ENCODE results near the gene CD40.
"Not testable (repeated sequence)": the region's sequence is repeated elsewhere in the genome, so short reads cannot be mapped to it uniquely, and the experiment has no call there.

The CD40 gene

DNA sequence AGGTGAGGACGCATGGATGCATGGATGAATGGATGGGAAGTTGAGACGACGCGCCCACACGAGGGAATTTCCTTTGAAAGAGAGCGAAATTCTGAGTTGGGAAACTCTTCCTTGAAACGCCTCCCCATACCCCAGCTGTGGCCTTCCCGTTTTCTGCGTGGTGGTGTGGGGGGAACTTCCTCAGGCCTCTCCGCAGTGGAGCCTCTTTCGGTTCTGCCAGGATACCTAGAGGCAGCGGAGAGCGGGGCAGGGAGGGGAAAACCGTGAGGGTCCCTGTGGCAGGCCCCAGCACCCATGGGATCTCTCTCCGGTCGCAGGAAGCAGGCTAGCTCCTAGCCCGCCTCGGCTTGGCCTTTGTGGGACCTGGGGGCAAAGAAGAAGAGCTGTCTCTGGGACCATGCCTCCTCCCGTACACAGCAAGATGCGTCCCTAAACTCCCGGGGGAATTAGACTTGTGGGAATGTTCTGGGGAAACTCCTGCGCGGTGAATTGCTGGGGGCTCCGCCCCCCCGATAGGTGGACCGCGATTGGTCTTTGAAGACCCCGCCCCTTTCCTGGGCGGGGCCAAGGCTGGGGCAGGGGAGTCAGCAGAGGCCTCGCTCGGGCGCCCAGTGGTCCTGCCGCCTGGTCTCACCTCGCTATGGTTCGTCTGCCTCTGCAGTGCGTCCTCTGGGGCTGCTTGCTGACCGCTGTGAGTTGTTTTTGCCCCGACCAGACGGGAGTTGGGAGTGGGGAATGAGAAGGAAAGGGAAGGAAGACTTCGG lies at the start of gene CD40:
TSS of gene CD40 (plus strand) at position 611 of the 764 bp plus-strand sequence. CDS start at position 641, 30 bp downstream.
- DNase-seq (ENCODE audit: low read depth, low spot score) = peak; percentile 91

DNA sequence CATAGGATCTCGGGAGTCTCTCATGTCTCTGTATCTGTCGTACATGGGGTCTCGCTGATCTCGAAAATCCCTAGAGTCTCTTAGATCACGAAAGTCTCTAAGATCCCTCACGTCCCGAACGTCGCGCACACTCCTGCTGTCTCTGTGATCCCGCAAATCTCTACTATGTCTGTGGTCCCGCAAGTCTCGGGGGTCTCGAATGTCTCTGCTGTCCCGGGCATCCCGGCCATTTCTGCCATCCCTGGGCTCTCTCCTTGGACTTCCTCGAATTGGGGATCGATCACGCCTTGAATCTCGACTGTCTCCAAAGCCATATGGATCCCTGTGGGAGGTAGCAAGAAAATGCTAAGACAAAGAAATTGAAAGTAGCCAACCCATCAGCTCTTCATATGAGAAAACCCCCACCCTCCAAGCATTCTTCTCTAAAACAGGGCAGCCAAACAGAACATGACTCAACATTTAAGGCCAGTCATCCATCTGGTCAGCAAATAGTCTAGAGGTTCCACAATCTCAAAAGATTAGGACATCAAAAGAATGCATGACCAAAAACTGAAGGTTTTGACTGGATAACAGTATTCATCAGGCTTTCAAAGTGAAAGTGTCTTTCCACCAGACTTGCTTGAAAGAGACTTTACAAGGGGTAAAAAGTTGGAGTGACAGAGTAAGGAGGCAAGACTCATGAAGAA lies 47.8 kb upstream of the CD40 start:
- no peak for DNase-seq (ENCODE audit: low read depth, low spot score)

DNA sequence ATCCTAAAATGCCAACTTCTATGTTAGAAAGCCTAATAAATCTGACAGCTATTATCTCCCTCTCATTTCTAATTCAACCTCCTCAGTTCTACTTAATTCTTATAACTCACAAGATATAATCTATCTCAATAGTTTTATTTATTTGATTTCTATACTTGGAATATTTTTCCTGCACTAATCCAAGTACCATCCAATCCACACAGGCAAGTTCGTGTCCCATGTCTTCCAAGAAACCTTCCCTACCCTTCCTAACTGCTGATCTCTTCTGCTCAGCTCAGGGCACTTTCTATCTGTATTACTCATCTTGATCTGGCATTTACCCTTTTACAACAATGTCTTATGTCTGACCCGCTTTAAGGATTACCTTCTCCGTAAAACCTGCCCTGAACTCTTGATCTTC lies 46.5 kb upstream of the CD40 start:
- no peak for DNase-seq (ENCODE audit: low read depth, low spot score)

DNA sequence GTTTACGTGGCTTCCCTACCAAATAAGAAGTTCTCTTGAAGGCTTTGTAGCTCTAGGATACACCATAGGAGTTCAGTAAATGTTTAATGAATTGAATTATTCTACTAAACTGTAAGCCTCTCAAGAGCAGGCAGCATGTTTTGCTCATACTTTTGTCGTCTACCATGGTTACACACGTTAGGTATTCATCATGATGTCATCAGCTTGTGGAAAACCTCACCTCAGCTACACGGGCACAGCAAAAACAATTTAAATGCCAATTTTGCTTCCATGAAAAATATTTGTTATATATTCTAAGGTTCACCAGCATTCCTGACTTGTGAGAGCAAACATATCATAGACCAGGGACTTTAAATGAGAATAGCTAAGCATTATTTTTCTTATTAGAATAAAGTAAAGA lies 45.1 kb upstream of the CD40 start:
- no peak for DNase-seq (ENCODE audit: low read depth, low spot score)

DNA sequence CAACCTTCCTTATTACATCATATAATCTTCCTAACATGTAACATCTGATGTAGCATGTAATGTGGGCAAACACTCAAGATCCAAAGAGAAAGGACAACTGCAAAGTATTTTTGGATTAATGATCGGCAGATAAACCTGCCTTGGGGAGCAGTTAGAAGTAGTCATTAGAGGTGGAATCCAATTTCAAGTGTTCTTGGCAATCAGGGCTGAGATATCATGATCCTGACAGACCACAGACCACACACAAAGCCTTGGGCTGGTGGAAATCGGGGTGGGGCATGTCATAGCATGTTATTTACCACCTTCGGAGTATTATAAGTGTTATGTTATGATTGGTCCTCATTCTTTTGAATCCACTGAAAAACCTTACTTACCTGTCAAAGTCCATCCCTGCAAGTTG lies 44.7 kb upstream of the CD40 start:
- DNase-seq (ENCODE audit: low read depth, low spot score) = no peak

DNA sequence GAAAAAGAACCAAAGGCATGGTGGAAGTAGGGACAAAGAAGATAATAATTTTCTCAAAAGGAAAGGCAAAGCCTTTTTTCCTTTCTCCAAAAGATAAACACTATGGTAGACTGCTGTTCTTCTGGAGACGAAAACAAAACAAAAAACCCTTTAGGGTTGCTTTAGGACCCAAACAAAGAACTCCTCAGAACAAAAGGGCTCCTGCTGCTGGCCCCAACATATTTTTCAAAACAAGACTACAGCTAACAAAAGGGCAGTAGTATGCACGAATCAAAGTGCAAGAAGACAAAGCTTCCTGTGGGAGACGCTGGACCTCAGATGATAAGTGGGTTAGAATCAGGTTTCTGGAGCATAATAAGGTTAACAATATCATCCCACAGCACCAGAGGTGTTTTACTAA lies 44.1 kb upstream of the CD40 start:
- DNase-seq (ENCODE audit: low read depth, low spot score) = no peak

DNA sequence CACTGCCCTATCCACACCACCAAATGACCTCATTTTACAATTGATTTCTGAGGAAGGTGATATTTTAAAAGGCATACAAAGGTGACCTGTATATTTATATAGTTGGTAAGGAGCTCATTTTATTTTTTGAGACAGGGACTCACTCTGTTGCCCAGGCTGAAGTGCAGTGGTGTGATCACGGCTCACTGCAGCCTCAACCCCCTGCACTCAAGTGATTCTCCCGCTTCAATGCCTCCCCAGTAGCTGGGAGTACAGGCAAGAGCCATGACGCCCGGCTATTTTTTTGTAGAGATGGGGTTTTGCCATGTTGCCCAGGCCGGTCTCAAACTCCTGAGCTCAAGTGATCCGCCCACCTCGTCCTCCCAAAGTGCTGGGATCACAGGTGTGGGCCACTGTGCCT lies 41.3 kb upstream of the CD40 start:
- no peak for DNase-seq (ENCODE audit: low read depth, low spot score)

DNA sequence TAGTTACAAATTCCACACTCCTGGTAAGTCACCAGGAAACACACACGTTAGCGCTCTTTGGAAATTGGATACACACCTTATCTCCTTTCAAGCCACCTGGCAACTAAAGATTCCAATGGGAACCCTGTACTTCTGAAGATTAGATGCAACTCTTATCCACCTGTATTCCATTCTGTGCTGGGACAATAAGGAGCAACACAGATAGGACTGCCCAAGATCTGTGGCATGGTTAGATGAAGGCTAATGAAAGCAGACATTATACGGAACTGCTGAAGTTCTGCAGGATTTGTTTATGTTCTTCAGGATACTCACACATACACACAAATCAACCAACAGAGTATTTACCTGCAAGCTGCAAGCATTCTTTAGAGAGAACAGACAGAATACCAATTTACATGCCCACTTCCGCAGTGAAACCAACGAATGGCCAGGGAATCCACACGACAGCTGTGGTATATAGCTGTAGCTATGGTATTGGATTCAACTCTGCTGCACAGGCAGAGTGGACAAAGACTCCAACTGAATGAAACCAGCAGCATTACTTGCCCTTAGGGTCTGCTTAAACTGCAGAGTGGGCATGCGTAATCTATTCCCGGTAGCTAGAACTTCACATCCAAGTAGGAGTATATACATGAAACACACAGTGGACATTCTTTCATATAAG lies 40.3 kb upstream of the CD40 start:
- DNase-seq (ENCODE audit: low read depth, low spot score) = no peak

DNA sequence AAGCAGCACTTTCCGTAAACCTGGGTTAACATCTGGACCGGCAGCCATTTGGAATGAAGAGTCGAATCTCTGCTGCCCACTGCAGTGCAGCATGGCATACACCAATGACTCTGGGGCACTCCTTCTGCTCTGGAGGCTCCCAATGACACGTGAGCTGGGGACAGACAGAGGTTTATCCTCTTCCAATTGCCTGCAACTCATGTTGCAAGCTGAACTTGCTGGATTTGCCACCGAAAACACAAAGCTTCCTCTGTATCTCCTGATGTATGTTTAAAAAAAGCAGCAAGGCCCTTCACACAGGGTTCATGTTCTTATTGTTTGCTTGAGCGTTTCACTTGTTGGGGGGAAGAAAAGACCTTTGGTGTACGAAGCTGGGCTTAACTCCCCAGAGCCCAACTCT lies 39.2 kb upstream of the CD40 start:
- DNase-seq (ENCODE audit: low read depth, low spot score) = no peak

DNA sequence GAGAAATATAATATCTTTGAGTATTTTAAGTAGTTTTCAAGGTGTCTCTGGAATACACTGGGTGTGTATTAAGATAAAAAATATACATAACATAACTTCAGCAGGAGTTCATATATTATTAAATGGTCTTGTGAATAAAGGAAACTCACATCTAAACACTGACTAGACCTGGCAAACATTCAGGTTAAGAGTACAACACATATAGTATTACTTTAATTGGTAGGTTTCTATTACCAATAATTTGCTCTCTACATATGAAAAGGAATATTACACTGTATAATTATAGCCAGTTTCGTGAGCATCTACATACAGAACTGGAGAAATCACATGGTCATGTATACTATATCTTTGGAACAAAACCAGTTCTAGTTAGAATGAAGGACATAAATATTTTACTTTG lies 37.0 kb upstream of the CD40 start:
- DNase-seq (ENCODE audit: low read depth, low spot score) = no peak

DNA sequence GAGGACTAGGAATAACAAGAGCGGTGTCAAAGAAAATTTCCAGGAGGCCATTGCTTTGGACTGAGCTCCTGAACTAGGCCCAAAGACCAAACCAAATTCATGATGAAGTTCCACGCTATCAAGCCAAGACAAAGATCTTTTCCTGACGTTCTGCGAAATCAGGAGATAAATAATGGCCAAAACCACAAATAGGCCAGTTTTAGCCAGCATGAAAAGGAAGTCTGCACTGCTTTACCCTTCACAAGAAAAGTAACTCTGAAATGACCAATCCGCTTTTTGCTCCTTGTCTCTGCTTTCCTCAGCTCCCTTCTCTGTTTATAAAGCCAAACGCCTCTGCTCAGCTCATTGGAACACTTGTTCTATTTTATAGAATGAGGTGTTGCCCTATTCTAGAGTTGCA lies 35.0 kb upstream of the CD40 start:
- DNase-seq (ENCODE audit: low read depth, low spot score) = no peak

DNA sequence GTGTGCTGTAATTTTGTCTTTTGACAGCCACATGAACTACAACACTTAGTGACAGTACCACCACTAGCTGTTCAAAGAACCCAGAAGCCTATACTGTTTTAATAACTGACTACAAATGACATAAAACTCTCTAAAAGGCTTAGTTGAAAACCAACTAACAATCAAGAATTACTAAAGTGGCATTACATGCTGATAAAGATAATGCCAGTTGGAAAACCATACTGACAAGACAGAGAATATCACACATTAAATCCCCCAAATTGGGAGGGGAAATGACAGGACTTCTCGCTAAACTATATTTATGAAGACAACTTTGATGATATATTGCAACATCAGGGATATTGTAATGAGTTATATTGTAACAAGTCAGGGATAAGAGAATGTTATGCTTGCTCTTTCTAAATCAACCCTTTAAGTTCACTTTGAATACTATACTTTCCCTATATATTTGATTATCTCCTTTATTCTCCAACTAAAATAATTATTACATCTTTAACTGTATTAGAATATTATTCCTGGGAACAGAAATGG lies 34.5 kb upstream of the CD40 start:
- no peak for DNase-seq (ENCODE audit: low read depth, low spot score)

DNA sequence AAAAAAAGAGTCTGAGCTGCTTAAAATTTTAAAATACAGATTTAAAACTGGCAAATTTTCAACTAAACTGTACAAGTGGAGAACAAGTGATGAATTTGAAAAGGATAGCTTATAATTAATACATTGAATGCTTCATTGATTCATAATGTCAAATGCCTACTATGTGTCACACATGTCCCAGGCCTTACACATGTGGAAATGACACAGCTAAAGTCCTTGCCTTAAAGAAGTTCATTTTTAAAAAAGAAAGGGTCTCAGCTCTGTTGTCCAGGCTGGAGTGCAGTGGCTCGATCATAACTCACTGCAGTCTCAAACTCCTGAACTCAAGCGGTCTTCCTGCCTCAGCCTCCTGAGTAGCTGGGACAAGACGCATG lies 33.3 kb upstream of the CD40 start:
- no peak for DNase-seq (ENCODE audit: low read depth, low spot score)

DNA sequence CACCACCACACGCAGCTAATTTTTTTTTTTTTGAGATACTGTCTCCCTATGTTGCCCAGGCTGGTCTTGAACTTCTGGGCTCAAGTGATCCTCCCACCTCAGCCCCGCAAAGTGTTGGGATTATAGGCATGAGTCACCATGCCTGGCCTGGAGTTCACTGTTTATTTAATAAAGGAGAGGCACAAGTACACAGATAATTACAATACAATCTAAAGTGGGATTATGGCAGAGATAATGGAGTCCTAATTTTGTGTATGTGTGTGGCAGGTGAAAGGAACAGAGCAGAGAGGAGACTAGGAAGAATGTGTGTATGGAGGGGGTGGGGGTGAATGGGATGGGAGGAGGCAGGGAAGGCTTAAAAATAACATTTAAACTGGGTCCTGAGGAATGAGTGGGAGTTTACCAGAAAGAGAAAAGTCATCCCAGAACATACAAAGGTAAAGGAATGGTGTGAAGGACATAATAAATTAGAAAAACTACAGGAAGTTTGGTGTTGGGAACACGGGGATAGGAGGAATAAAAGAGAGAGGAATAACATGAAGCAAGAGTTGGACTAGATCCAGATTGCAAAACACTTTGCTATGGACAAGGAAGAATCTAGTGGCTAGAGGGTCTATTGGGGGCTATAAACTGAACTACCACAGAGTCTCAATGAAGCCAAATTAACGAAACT lies 32.8 kb upstream of the CD40 start:
- DNase-seq (ENCODE audit: low read depth, low spot score) = no peak

DNA sequence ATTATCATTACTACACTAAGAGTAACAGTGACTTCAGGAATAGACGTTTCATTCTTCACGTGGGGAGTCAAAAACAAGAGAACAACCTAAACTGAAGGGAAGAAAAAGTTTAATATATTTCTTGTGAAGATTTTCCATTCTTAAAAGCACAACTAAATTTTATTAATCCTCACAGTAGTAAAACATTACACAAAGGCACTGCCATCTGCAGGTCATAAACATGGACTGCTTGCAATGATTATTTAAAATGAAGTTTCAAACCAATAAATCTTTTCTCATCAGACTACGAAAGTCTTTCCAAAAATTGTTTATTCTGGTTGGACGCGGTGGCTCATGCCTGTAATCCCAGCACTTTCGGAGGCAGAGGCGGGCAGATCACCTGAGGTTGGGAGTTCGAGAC lies 31.0 kb upstream of the CD40 start:
- no peak for DNase-seq (ENCODE audit: low read depth, low spot score)

DNA sequence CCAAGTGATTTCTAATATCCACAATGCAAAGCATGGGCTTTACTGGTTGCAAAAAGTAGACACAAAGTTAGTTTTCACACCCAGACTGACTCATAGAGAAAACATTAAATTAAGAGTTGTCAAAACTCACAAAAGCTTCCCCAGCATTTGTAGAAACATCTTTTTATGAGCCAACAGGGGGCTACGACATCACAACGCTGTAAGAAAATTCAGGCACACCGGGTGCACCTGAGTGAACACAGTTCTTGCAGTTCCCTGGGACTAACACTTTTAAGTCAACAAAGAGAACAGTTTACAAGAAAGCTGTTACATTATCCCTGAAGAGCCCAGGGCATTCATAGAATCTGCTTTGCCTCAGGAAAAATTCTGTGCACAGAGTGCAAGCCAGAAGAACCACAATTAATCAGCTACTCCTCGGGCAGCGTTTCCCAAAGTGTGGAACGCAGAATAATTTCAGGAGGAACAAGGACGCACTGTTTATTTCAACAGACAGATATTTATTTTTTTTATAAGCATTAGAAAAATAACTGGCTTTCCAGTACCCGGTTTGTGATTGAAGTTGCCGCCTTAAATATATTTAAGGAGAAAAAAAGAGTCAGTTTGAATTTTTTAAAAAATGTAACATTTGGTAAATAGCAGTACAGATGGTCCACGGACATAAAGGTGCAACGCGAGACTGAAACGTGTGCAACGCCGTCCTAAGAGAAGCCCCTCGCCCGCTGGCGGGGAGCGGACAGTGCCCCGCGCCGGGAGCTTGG lies 29.5 kb upstream of the CD40 start:
- DNase-seq (ENCODE audit: low read depth, low spot score) = no peak

DNA sequence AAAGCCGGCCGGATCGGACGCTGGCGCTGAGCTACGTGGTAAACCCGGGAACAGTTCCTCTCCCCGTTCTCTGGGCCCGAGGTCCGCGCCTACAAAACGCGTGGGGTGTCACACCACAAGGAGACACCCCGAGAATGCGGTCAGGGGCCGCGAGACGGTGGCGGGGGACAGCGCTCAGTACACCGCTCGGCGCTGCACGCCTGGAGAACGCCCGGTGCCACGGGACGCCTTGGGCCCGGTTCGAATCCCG lies 29.0 kb upstream of the CD40 start:
- no peak for DNase-seq (ENCODE audit: low read depth, low spot score)

DNA sequence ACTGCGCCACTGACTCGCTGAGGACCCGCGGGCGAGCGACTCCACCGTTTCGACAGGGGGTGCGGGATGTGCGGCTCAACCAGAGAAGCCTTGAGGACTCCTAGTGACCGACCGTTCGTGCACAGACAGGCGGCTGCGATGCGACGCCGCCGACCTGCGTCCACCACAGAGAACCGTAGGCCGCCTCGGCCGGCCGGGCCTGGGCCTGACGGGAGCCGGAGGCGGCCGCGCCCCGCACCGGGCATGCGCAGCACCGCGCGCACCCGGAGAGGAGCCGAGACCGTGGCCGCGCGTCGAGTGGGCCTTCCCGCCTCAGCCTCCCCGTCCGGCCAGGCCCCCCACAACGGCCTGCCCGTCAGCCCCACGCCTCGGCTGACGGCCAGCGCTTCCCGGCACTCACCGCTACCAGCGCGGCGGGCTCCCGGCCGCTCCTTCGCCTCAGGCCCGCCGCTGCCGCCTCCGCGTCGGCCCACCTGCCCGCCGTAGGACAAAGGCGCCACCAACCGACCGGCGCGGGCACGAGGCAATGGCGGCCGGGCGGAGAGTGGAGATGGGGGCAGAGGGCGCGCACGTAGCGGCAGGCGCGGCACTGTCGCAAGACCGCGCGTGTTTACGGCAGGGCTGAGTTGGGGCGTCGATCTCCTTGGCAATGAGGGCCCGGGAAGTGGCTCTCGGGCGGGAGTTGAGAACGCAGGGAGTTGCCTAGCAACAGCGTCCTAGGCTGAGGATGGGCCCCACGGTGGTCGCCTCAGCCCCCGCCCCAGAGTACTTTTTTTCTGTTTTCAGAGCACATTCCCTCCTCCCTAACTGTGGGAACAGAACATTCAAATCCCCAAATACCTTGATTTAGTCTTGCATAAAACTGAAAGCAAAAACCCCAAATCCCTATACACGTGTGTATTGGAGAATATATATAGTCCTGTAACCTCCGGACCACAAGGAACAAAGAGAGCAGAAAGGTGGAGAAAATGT lies 28.4 kb upstream of the CD40 start, which contains the start of gene NCOA5:
TSS of gene NCOA5 (minus strand) at position 546 of the 972 bp plus-strand sequence. CDS start 10,538 bp downstream, outside the sequence.
- peak; percentile 98 for DNase-seq (ENCODE audit: low read depth, low spot score)

DNA sequence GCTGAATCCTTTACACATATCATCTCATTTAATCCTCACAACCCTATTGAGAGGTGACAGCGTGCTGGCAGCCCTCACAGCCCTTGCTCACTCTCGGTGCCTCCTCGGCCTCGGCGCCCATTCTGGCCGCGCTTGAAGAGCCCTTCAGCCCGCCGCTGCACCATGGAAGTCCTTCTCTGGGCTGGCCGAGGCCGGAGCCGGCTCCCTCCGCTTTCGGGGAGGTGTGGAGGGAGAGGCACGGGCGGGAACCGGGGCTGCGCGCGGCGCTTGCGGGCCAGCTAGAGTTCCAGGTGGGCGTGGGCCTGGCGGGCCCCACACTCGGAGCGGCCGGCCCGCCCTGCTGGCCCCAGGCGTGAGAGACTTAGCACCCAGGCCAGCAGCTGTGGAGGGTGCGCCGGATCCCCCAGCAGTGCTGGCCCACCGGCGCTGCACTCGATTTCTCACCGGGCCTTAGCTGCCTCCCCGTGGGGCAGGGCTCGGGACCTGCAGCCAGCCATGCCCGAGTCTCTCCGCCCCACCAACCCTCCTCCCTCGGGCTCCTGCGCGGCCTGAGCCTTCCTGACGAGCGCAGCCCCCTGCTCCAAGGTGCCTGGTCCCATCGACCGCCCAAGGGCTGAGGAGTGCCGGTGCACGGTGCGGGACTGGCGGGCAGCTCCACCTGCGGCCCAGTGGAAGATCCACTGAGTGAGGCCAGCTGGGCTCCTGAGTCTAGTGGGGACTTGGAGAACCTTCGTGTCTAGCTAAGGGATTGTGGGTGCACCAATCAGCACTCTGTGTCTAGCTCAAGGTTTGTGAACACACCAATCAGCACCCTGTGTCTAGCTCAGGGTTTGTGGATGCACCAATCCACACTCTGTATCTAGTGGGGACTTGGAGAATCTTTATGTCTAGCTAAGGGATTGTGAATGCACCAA lies 26.2 kb upstream of the CD40 start:
- DNase-seq (ENCODE audit: low read depth, low spot score) = not testable (repeated sequence)

Data from ELF-1 (cell line).